Natural killer cell (primary cell): ENCODE results near the gene PRUNE2. TPM values are rescaled to one million over a fixed set of nuclear protein-coding genes. Genes with fewer than 3 reads are reported as not detected.
"Not testable (repeated sequence)": the region's sequence is repeated elsewhere in the genome, so short reads cannot be mapped to it uniquely, and the experiment has no call there.

Experiments used
- ATAC-seq, 3 donors: fragments of 150-1000 bp in 2 of 3; fragments of 200-7000 bp in 1 of 3; cut with Tn5 transposase; 1 replicate in 1 of 3; 2 replicates in 2 of 3; pipeline ENCODE4 v1.10.0; 2021; ENCODE audit warnings: mild to moderate bottlenecking in 2 of 3, moderate library complexity in 2 of 3
- DNase-seq, 2 donors: peaks; one replicate each; pipeline versions ENCODE4 v3.0.0 to v3.0.0-alpha.2; 2013 to 2021; ENCODE audit warnings: mixed read lengths in 1 of 2
- H3K27ac ChIP-seq: one replicate; pipeline ENCODE4 v1.5.1; 2013; ENCODE audit warnings: mild to moderate bottlenecking, low read length
- H3K27me3 ChIP-seq: one replicate; pipeline ENCODE4 v1.6.1; 2013; ENCODE audit warnings: low read length; ENCODE audit not compliant: control insufficient read depth, insufficient read depth
- H3K36me3 ChIP-seq: one replicate; pipeline ENCODE4 v1.6.1; 2013; ENCODE audit warnings: low read length; ENCODE audit not compliant: control insufficient read depth, insufficient read depth
- H3K4me1 ChIP-seq: one replicate; pipeline ENCODE4 v1.6.1; 2013; ENCODE audit warnings: low read length; ENCODE audit not compliant: control insufficient read depth, insufficient read depth
- H3K4me3 ChIP-seq: one replicate; pipeline ENCODE4 v1.5.1; 2013; ENCODE audit warnings: low read length
- H3K9me3 ChIP-seq: one replicate; pipeline ENCODE4 v1.6.1; 2013; ENCODE audit warnings: low read length; ENCODE audit not compliant: control insufficient read depth, insufficient read depth
- H3K27ac Mint-ChIP-seq, 2 donors: one replicate each; pipeline ENCODE4 v1.8.0; 2022; ENCODE audit warnings: mild to moderate bottlenecking in 2 of 2, mixed read lengths in 2 of 2, moderate library complexity in 1 of 2
- H3K27me3 Mint-ChIP-seq, 2 donors: one replicate each; pipeline ENCODE4 v1.8.0; 2022; ENCODE audit warnings: low read depth in 2 of 2, mixed read lengths in 2 of 2
- H3K36me3 Mint-ChIP-seq: one replicate; pipeline ENCODE4 v1.8.0; 2022; ENCODE audit warnings: mixed read lengths
- H3K4me1 Mint-ChIP-seq, 2 donors: one replicate each; pipeline ENCODE4 v1.8.0; 2022; ENCODE audit warnings: mixed read lengths in 2 of 2
- H3K4me3 Mint-ChIP-seq: one replicate; pipeline ENCODE4 v1.8.0; 2022; ENCODE audit warnings: mild to moderate bottlenecking, moderate library complexity, mixed read lengths
- H3K9me3 Mint-ChIP-seq, 2 donors: one replicate each; pipeline ENCODE4 v1.8.0; 2022; ENCODE audit warnings: mixed read lengths in 2 of 2
- WGBS: methylation state at CpG from one replicate; pipeline ENCODE4 v1.1.7; 2013; ENCODE audit warnings: missing lambda C conversion rate; ENCODE audit not compliant: insufficient coverage; 5-methylcytosine and 5-hydroxymethylcytosine counted together
- intact Hi-C: fragments of 100-400 bp; cut with micrococcal nuclease; formaldehyde crosslinking; loops from one replicate; pipeline ENCODE4 v1.14.2; 2022
- total RNA-seq, 4 donors: library from RNA; stranded (reverse); fragments of 120-200 nt in 1 of 4; gene quantifications; one replicate each; pipeline versions ENCODE4 v1.2.3 to v1.2.4, GENCODE V29; 2013 to 2022
- TF ChIP-seq, protein P1 (sequence below): fragments of 200-600 bp; IDR thresholded peaks from one replicate; pipeline ENCODE4 v1.8.0; 2022; ENCODE audit warnings: antibody characterized with exemption

Gene PRUNE2
- total RNA-seq, 3 donors from 2014 or later (not counting 1 experiment from before 2014, with no cell fraction given), result 0.43 to 0.45 TPM; not detected in 1

DNA sequence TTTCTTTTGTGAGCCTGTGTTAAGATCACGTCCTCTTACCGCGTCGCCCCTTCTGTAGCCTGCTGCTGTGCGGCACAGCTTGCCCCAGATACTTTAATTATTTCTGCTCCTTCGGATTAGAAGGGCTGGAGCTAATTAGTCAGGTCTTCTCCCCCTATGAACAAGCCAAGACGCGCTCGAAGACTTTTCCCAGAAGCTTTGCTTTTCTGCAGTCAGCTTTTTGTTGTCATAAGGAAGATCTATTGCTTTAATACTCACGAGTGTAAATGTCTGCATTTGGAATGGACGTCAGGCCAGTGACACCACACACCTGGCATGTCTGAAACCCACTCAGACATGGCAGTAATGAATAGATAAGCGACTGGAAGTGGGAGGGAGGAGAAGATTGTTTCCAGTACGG lies 37.0 kb downstream of the PRUNE2 start:
- no peak overlapping the region for H3K4me3 Mint-ChIP-seq
- H3K36me3 Mint-ChIP-seq, result no peaks in the 10 kb centered on the region
- H3K9me3 ChIP-seq, result no peaks in the 10 kb centered on the region
- no peaks in the 10 kb centered on the region for H3K4me1 Mint-ChIP-seq
- TF ChIP-seq, protein P1, sequence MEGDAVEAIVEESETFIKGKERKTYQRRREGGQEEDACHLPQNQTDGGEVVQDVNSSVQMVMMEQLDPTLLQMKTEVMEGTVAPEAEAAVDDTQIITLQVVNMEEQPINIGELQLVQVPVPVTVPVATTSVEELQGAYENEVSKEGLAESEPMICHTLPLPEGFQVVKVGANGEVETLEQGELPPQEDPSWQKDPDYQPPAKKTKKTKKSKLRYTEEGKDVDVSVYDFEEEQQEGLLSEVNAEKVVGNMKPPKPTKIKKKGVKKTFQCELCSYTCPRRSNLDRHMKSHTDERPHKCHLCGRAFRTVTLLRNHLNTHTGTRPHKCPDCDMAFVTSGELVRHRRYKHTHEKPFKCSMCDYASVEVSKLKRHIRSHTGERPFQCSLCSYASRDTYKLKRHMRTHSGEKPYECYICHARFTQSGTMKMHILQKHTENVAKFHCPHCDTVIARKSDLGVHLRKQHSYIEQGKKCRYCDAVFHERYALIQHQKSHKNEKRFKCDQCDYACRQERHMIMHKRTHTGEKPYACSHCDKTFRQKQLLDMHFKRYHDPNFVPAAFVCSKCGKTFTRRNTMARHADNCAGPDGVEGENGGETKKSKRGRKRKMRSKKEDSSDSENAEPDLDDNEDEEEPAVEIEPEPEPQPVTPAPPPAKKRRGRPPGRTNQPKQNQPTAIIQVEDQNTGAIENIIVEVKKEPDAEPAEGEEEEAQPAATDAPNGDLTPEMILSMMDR, result no peak
- no peak overlapping the region for H3K27ac ChIP-seq
- H3K4me3 ChIP-seq, result no peak overlapping the region
- no peaks in the 10 kb centered on the region for H3K9me3 Mint-ChIP-seq
- no peak overlapping the region for H3K27ac Mint-ChIP-seq
- no peaks in the 10 kb centered on the region for H3K27me3 ChIP-seq
- no peaks in the 10 kb centered on the region for H3K36me3 ChIP-seq
- WGBS, result 76% methylated on average over 13 of the region's 13 CpGs
- DNase-seq (no peak), ATAC-seq (no peak)
- H3K27me3 Mint-ChIP-seq, result peaks cover 8 to 13% of the 10 kb centered on the region in 2 donors
- H3K4me1 ChIP-seq, result no peaks in the 10 kb centered on the region
- intact Hi-C loops, result no loop called here

DNA sequence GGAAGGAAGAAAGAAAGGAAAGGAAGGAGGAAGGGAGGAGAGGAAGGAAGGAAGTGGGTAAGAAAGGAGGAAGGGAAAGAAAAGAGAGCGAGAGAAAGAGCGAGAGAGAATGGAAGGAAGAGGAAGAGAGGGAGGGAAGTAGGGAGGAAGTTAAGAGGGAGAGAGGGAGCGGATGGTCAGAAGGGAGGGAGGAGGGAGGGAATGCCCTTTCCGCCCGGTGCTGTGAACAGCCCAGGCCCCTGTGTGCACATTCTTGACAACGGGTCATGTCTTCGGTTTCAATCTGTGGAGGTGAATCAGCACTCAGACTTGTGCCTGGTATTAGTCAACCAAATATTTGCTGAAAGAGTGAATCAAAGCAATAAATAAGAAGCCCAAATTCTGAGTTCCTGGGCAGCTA lies 39.2 kb downstream of the PRUNE2 start:
- Mint-ChIP-seq H3K4me3 (no peak overlapping the region), H3K9me3 (no peaks in the 10 kb centered on the region), H3K27me3 (peaks cover 9 to 24% of the 10 kb centered on the region in 2 donors), H3K4me1 (no peaks in the 10 kb centered on the region), H3K27ac (no peak overlapping the region), H3K36me3 (no peaks in the 10 kb centered on the region)
- DNase-seq (no peak), ATAC-seq (no peak)
- WGBS, result 47% methylated on average over 7 of the region's 7 CpGs
- H3K27me3 ChIP-seq, result no peaks in the 10 kb centered on the region
- H3K9me3 ChIP-seq, result no peaks in the 10 kb centered on the region
- intact Hi-C loops, result no loop called here
- H3K4me1 ChIP-seq, result no peaks in the 10 kb centered on the region
- no peaks in the 10 kb centered on the region for H3K36me3 ChIP-seq
- TF ChIP-seq, protein P1, result no peak
- H3K27ac ChIP-seq, result no peak overlapping the region
- H3K4me3 ChIP-seq, result no peak overlapping the region

DNA sequence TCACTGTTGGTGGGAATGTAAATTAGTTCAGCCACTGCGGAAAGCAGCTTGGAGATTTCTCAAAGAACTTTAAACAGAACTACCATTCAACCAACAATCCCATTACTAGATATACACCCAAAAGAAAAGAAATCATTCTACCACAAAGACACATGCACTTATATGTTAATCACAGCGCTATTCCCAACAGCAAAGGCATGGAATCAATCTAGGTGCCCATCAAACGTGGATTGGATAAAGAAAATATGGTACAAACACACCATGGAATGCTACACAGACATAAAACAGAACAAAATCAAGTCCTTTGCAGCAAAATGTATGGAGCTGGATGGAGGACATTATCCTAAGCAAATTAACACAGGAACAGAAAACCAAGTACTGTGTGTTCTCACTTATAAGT lies 42.1 kb downstream of the PRUNE2 start:
- H3K27me3 ChIP-seq, result no peaks in the 10 kb centered on the region
- no peak for ATAC-seq
- 72% methylated on average over 3 of the region's 3 CpGs for WGBS
- Mint-ChIP-seq H3K4me1 (no peaks in the 10 kb centered on the region), H3K36me3 (no peaks in the 10 kb centered on the region), H3K9me3 (no peaks in the 10 kb centered on the region), H3K27me3 (peaks cover 9 to 31% of the 10 kb centered on the region in 2 donors), H3K27ac (no peak overlapping the region), H3K4me3 (no peak overlapping the region)
- no peaks in the 10 kb centered on the region for H3K36me3 ChIP-seq
- no peak for DNase-seq
- no peaks in the 10 kb centered on the region for H3K4me1 ChIP-seq
- no peaks in the 10 kb centered on the region for H3K9me3 ChIP-seq
- H3K4me3 ChIP-seq, result no peak overlapping the region
- intact Hi-C loops, result no loop called here
- no peak overlapping the region for H3K27ac ChIP-seq
- TF ChIP-seq, protein P1, result no peak

DNA sequence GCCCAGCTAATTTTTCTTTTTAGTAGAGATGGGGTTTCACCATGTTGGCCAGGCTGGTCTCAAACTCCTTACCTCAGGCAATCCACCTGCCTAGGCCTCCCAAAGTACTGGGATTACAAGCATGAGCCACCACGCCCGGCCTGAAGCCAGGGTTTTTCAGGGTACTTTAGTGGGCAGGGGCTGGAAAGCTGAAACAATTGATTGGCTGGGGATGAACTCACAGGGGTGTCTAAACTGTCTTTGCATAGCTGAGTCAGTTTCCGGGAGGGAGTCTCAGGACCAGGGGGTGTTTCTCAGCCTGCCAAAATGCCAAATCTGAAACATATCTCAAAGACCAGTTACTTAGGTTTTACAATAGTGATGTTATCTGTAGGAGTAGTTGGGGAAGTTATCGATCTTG lies 46.1 kb downstream of the PRUNE2 start:
- Mint-ChIP-seq H3K36me3 (no peaks in the 10 kb centered on the region), H3K4me1 (no peaks in the 10 kb centered on the region), H3K27ac (no peak overlapping the region), H3K9me3 (peaks cover 0 to 4% of the 10 kb centered on the region in 2 donors), H3K27me3 (peaks cover 2 to 24% of the 10 kb centered on the region in 2 donors), H3K4me3 (no peak overlapping the region)
- Histone ChIP-seq H3K9me3 (no peaks in the 10 kb centered on the region), H3K27ac (no peak overlapping the region), H3K36me3 (no peaks in the 10 kb centered on the region), H3K27me3 (no peaks in the 10 kb centered on the region), H3K4me3 (no peak overlapping the region), H3K4me1 (no peaks in the 10 kb centered on the region)
- 85% methylated on average over 4 of the region's 4 CpGs for WGBS
- DNase-seq (no peak), ATAC-seq (no peak)
- intact Hi-C loops, result no loop called here
- TF ChIP-seq, protein P1, result no peak

DNA sequence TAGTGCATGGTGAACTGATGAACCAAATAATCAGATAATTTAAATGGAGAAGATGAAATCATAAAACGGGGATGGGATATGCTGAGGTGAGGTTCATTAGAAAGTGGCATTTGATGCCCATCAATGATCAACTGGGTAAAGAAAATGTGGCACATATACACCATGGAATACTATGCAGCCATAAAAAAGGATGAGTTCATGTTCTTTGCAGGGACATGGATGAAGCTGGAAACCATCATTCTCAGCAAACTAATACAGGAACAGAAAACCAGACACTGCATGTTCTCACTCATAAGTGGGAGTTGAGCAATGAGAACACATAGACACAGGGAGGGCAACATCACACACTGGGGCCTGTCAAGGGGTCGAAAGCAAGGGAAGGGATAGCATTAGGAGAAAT lies 47.7 kb downstream of the PRUNE2 start:
- H3K27me3 Mint-ChIP-seq, result peaks cover 2 to 18% of the 10 kb centered on the region in 2 donors
- H3K27ac ChIP-seq, DNase-seq, H3K36me3 Mint-ChIP-seq, ATAC-seq, H3K27ac Mint-ChIP-seq, H3K27me3 ChIP-seq, H3K4me3 Mint-ChIP-seq, H3K9me3 Mint-ChIP-seq, H3K4me1 ChIP-seq, H3K4me3 ChIP-seq, H3K36me3 ChIP-seq, H3K9me3 ChIP-seq, H3K4me1 Mint-ChIP-seq, intact Hi-C loops: not testable (repeated sequence)
- 67% methylated on average over 2 of the region's 2 CpGs for WGBS
